Heart left ventricle (tissue), 16 donors: ENCODE measurements around the gene SERPINI2. TPM values are rescaled to one million over a fixed set of nuclear protein-coding genes. Genes with fewer than 3 reads are reported as not detected.
A peak's percentile ranks its signal among the peaks of the same experiment; 100 is the strongest.

Experiments used
- ATAC-seq, 4 donors: fragments of 200-7000 bp; cut with Tn5 transposase; one replicate each; pipeline ENCODE4 v1.9.1; 2020 to 2022; ENCODE audit warnings: moderate library complexity in 4 of 4, mild to moderate bottlenecking in 3 of 4, moderate number of reproducible peaks in 1 of 4
- DNase-seq, 5 donors: peaks; one replicate each; pipeline ENCODE4 v3.0.0-alpha.2; 2020
- H3K27ac ChIP-seq, 12 donors: fragments of 200-600 bp; sonication (generic) in 4 of 12; one replicate each; pipeline versions ENCODE4 v1.5.0 to v1.8.0; 2016 to 2022; ENCODE audit warnings: mild to moderate bottlenecking in 2 of 12
- H3K27me3 ChIP-seq, 9 donors: fragments of 200-600 bp; sonication (generic) in 2 of 9; one replicate each; pipeline versions ENCODE4 v1.5.1 to v1.8.0; 2016 to 2022; ENCODE audit warnings: mild to moderate bottlenecking in 3 of 9
- H3K36me3 ChIP-seq, 9 donors: fragments of 200-600 bp; sonication (generic) in 2 of 9; one replicate each; pipeline versions ENCODE4 v1.5.0 to v1.8.0; 2018 to 2022; ENCODE audit warnings: mild to moderate bottlenecking in 2 of 9
- H3K4me1 ChIP-seq, 12 donors: fragments of 200-600 bp; sonication (generic) in 4 of 12; one replicate each; pipeline versions ENCODE4 v1.5.0 to v1.8.0; 2016 to 2022; ENCODE audit warnings: mild to moderate bottlenecking in 3 of 12
- H3K4me3 ChIP-seq, 12 donors: fragments of 200-600 bp; sonication (generic) in 4 of 12; one replicate each; pipeline versions ENCODE4 v1.5.0 to v1.8.0; 2017 to 2022; ENCODE audit warnings: mild to moderate bottlenecking in 9 of 12, moderate library complexity in 4 of 12
- H3K9me3 ChIP-seq, 12 donors: fragments of 200-600 bp; sonication (generic) in 4 of 12; one replicate each; pipeline versions ENCODE4 v1.5.0 to v1.8.0; 2016 to 2022; ENCODE audit warnings: mild to moderate bottlenecking in 1 of 12
- POLR2A ChIP-seq, 2 donors: fragments of 450-650 bp; IDR thresholded peaks; one replicate each; pipeline ENCODE4 v1.6.1; 2017; ENCODE audit warnings: antibody characterized with exemption in 2 of 2, mild to moderate bottlenecking in 2 of 2, moderate library complexity in 2 of 2
- WGBS, 4 donors: extraction: QIAGEN DNeasy Blood & Tissue Kit in 2 of 4; methylation state at CpG; one replicate each; pipeline versions ENCODE4 v1.1.5 to v1.1.7; 2013 to 2018; 5-methylcytosine and 5-hydroxymethylcytosine counted together
- intact Hi-C, 10 donors: fragments of 100-400 bp; cut with DNase I; formaldehyde crosslinking; loops; one replicate each; pipeline versions ENCODE4 v1.11.1 to v1.14.2; 2022
- polyA plus RNA-seq, 2 donors: library from polyadenylated mRNA; stranded (reverse); fragments of 200-250 nt; gene quantifications; one replicate each; pipeline ENCODE4 v1.2.3, GENCODE V29; 2013
- total RNA-seq, 9 donors: library from RNA; depleted of rRNA in 2 of 9; stranded (reverse); fragments of >200 nt in 2 of 9; fragmentation: NEBNext Ultra II Directional in 3 of 9; extraction: Animal tissue kit (Norgen Biotek cat#: 25700) in 3 of 9; gene quantifications; one replicate each; pipeline versions ENCODE4 v1.1.0 to v1.2.4, GENCODE V29; 2016 to 2023
- TF ChIP-seq, protein P1 (sequence below), 12 donors: fragments of 200-600 bp; sonication (generic) in 4 of 12; IDR thresholded peaks; one replicate each; pipeline versions ENCODE4 v1.5.0 to v1.8.0; 2018 to 2022; ENCODE audit warnings: antibody characterized with exemption in 12 of 12, mild to moderate bottlenecking in 5 of 12
- donor health status: ischemic (EF 13 %, LVEDD 7.1; RV severe dilation, severe dysfunction).
- donor health status: healthy with polysubstance abuse.
- donor health status: DM: no; HTN: yes; CAD: no.
- donor health status: DM: no; HTN: no; CAD: no.
- donor health status: ischemic (EF 25% LVEDD 6.9; RV normal size, moderate dysfunction).
- donor health status: ischemic (EF 25% LVEDD 5.7; RV mildly dilated, moderate dysfunction).
- donor health status: healthy.
- donor health status: DM: yes; HTN: yes; CAD: no.
- donor health status: ischemic (EF 35%, LVEDD 5.7; RV mildly dilated, moderate dysfunction).
- donor health status: nonischemic (EF 11% LVEDD 7.7; RV severe dilation, severe dysfunction).
- donor health status: DM: yes; HTN: yes; CAD: no.
- donor health status: PGD.
- donor health status: ischemic (EF 29% LVEDD 5.4; RV normal size, mild dysfunction).
- donor health status: nonischemic (EF 23%, LVEDD 6.1; RV moderate dilation, normal function).

Gene SERPINI2
- total and polyA plus RNA-seq, 11 donors: 0.30 to 0.58 TPM; not detected in 9

- intact Hi-C loops: no loop called here
- Histone ChIP-seq H3K27me3 (no peaks in the 10 kb centered on the region), H3K4me3 (no peak overlapping the region), H3K9me3 (no peaks in the 10 kb centered on the region), H3K27ac (no peak overlapping the region), H3K36me3 (no peaks in the 10 kb centered on the region), H3K4me1 (peaks cover 0 to 7% (median 0%) of the 10 kb centered on the region in 12 donors)
- WGBS, 4 donors: 69 to 79% (median 77%) methylated on average over 2 of the region's 2 CpGs
- TF ChIP-seq, protein P1, sequence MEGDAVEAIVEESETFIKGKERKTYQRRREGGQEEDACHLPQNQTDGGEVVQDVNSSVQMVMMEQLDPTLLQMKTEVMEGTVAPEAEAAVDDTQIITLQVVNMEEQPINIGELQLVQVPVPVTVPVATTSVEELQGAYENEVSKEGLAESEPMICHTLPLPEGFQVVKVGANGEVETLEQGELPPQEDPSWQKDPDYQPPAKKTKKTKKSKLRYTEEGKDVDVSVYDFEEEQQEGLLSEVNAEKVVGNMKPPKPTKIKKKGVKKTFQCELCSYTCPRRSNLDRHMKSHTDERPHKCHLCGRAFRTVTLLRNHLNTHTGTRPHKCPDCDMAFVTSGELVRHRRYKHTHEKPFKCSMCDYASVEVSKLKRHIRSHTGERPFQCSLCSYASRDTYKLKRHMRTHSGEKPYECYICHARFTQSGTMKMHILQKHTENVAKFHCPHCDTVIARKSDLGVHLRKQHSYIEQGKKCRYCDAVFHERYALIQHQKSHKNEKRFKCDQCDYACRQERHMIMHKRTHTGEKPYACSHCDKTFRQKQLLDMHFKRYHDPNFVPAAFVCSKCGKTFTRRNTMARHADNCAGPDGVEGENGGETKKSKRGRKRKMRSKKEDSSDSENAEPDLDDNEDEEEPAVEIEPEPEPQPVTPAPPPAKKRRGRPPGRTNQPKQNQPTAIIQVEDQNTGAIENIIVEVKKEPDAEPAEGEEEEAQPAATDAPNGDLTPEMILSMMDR (IDR thresholded peaks at IDR 0.05): no peak
- TF ChIP-seq POLR2A (IDR thresholded peaks at IDR 0.05): no peak
- DNase-seq: no peak
- ATAC-seq: no peak
Measured at GRCh38 chr3:167502401-167502800, 28.6 kb upstream of the SERPINI2 start.

DNA sequence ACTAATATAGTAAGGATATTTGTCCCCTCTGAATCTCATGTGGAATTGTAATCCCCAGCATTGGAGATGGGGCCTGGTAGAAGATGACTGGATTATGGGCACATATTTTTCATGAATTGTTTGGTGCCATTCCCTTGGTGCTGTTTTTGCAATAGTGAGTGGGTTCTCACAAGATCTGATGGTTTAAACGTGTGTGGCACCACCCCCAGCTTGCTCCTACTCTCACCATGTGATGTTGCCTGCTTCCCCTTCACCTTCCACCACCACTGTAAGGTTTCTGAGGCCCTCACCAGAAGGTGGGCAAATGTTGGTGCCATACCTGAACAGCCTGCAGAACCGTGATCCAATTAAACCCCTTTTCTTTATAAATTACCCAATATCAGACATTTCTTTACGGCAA is 28.1 kb upstream of the SERPINI2 start:
- intact Hi-C loops: no loop called here

DNA sequence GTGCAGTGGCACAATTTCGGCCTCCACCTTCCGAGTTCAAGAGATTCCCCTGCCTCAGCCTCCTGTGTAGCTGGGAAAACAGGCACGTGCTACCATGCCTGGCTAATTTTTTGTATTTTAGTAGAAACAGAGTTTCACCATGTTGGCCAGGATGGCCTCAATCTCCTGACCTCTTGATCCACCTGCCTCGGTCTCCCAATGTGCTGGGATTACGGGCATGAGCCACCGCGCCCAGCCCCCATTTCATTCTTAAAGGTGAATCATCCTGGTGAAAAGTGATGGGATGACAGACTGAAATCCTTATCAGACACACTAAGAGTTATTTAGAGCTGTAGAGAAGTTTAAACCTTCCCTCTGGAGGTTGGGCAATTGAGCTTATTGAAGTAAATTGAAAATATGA is 24.1 kb upstream of the SERPINI2 start:
- H3K27me3 ChIP-seq: no peaks in the 10 kb centered on the region
- no peak overlapping the region for H3K27ac ChIP-seq
- H3K4me1 ChIP-seq: peaks cover 0 to 7% (median 0%) of the 10 kb centered on the region in 12 donors
- no peak for ATAC-seq
- no peaks in the 10 kb centered on the region for H3K9me3 ChIP-seq
- no peak for DNase-seq
- WGBS, 4 donors: 90 to 94% (median 93%) methylated on average over 7 of the region's 7 CpGs
- no peaks in the 10 kb centered on the region for H3K36me3 ChIP-seq
- TF ChIP-seq POLR2A (IDR thresholded peaks at IDR 0.05): no peak
- TF ChIP-seq, protein P1 (IDR thresholded peaks at IDR 0.05): no peak
- no peak overlapping the region for H3K4me3 ChIP-seq
- intact Hi-C loops: no loop called here

More for the DNA sequence above, 28.1 kb upstream of the SERPINI2 start:
- H3K27me3 ChIP-seq: no peaks in the 10 kb centered on the region
- H3K9me3 ChIP-seq: no peaks in the 10 kb centered on the region
- DNase-seq (no peak), ATAC-seq (no peak)
- peaks cover 0 to 7% (median 0%) of the 10 kb centered on the region in 12 donors for H3K4me1 ChIP-seq
- H3K4me3 ChIP-seq: no peak overlapping the region
- H3K27ac ChIP-seq: no peak overlapping the region
- WGBS, 4 donors: 70 to 78% (median 76%) methylated on average over 3 of the region's 3 CpGs
- TF ChIP-seq POLR2A (IDR thresholded peaks at IDR 0.05): no peak
- TF ChIP-seq, protein P1 (IDR thresholded peaks at IDR 0.05): no peak
- no peaks in the 10 kb centered on the region for H3K36me3 ChIP-seq

- 53 to 76% (median 64%) methylated on average over 3 of the region's 3 CpGs for WGBS, 4 donors
- ATAC-seq: no peak
- Histone ChIP-seq H3K27ac (no peak overlapping the region), H3K27me3 (no peaks in the 10 kb centered on the region), H3K4me1 (no peaks in the 10 kb centered on the region), H3K36me3 (no peaks in the 10 kb centered on the region), H3K9me3 (no peaks in the 10 kb centered on the region), H3K4me3 (no peak overlapping the region)
- intact Hi-C loops: no loop called here
- DNase-seq: no peak
- TF ChIP-seq, protein P1 (IDR thresholded peaks at IDR 0.05): peak in 1 of 12 donors; percentile 10
- TF ChIP-seq POLR2A (IDR thresholded peaks at IDR 0.05): no peak
Measured at GRCh38 chr3:167493244-167493643, 19.4 kb upstream of the SERPINI2 start.
